Bronchial epithelial cell (primary cell): ENCODE measurements around the gene GALNT13. TPM values are rescaled to one million over a fixed set of nuclear protein-coding genes. Genes with fewer than 3 reads are reported as not detected.

Experiments
- DNase-seq: peaks from one replicate; pipeline ENCODE4 v3.0.0-alpha.2; 2010; ENCODE audit warnings: low read depth
- FAIRE-seq: peaks from 2 replicates; lab custom pipeline; 2011; peaks lifted over from hg19 to GRCh38; lab: Jason Lieb, UNC
- H3K27me3 ChIP-seq: 2 replicates; pipeline ENCODE4 v1.5.1; 2011; ENCODE audit warnings: low read length; ENCODE audit not compliant: control insufficient read depth, insufficient read depth
- H3K36me3 ChIP-seq: 2 replicates; pipeline ENCODE4 v1.5.1; 2011; ENCODE audit warnings: low read length; ENCODE audit not compliant: control insufficient read depth, insufficient read depth
- H3K4me3 ChIP-seq: 2 replicates; pipeline ENCODE4 v1.5.1; 2011; ENCODE audit warnings: mild to moderate bottlenecking, low read depth, low read length, control low read depth
- total RNA-seq: library from RNA; depleted of rRNA; stranded (reverse); fragments of >200 nt; gene quantifications from 2 replicates; pipeline ENCODE4 v1.2.1, GENCODE V29; 2014
- TF ChIP-seq, protein P1 (sequence below): IDR thresholded peaks from 2 replicates; pipeline ENCODE4 v1.5.1; 2011; ENCODE audit warnings: mild to moderate bottlenecking, moderate library complexity, low read length, control low read depth, inconsistent platforms; ENCODE audit not compliant: insufficient read depth, severe bottlenecking

GALNT13 gene
- total RNA-seq, 1 donor from 2014 or later: 1.3 TPM

DNA sequence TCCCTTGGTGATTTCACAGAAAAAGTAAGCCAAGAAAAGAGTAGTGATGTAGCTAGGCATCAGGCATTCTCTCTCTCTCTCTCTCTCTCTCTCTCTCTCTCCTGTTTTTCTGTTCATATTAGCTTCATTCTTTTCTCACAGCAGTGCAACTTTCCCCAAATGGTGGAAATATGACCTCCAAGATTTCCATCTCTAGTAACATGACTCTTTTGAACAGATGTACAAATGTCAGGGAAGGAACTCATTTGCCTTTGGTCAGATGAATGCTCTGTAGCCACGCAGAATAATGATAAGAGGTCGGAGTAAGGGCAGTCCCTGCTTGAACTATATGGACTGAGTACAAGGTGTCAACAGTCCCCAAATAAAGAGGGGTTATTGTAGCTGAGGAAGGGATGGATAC is 316.2 kb downstream of the GALNT13 start:
- FAIRE-seq (no peak), DNase-seq (no peak)
- Histone ChIP-seq H3K36me3 (no peaks in the 10 kb centered on the region), H3K27me3 (no peaks in the 10 kb centered on the region), H3K4me3 (no peak overlapping the region)
- TF ChIP-seq, protein P1, sequence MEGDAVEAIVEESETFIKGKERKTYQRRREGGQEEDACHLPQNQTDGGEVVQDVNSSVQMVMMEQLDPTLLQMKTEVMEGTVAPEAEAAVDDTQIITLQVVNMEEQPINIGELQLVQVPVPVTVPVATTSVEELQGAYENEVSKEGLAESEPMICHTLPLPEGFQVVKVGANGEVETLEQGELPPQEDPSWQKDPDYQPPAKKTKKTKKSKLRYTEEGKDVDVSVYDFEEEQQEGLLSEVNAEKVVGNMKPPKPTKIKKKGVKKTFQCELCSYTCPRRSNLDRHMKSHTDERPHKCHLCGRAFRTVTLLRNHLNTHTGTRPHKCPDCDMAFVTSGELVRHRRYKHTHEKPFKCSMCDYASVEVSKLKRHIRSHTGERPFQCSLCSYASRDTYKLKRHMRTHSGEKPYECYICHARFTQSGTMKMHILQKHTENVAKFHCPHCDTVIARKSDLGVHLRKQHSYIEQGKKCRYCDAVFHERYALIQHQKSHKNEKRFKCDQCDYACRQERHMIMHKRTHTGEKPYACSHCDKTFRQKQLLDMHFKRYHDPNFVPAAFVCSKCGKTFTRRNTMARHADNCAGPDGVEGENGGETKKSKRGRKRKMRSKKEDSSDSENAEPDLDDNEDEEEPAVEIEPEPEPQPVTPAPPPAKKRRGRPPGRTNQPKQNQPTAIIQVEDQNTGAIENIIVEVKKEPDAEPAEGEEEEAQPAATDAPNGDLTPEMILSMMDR: no peak

DNA sequence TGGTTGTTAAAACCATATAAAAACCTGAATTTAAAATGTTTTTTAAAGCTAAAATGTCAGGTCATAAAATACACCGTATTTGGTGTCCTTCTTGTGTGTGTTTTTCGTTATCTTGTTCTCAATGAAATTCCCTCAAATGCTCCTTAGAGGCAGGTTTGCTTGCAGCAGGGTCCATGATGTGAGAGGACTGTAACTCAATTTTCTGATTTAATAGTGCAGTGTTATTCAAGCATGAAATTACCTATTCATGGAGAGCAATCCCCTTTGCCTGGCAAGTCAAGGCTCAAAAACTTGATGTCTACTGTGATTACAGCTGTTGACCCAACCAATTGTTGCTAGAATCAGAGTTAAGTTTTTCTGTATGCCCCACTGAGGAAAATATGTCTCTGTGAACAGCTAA is 318.2 kb downstream of the GALNT13 start:
- no peak for FAIRE-seq
- Histone ChIP-seq H3K27me3 (no peaks in the 10 kb centered on the region), H3K36me3 (no peaks in the 10 kb centered on the region), H3K4me3 (no peak overlapping the region)
- no peak for DNase-seq
- TF ChIP-seq, protein P1: no peak

DNA sequence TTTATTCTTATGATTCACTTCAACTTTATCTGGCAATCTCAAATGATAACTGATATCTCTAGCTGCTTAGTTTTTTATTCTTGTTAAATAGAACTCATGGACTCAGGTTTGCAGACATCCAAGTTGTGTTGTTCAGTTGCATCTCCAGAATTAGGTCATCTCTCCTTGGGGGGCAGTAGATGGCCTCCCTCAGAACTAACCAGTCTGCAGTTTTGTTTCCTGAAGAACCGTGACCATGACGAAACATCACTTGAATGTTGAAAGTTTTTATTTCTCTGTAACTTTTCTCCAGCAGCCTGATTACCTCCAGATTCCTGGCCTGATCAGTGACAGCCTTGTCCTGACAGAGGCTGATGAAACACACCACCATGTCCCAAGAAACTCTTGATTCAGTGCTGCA is 321.5 kb downstream of the GALNT13 start:
- FAIRE-seq: no peak
- Histone ChIP-seq H3K36me3 (no peaks in the 10 kb centered on the region), H3K27me3 (no peaks in the 10 kb centered on the region), H3K4me3 (no peak overlapping the region)
- TF ChIP-seq, protein P1: no peak
- DNase-seq: no peak

DNA sequence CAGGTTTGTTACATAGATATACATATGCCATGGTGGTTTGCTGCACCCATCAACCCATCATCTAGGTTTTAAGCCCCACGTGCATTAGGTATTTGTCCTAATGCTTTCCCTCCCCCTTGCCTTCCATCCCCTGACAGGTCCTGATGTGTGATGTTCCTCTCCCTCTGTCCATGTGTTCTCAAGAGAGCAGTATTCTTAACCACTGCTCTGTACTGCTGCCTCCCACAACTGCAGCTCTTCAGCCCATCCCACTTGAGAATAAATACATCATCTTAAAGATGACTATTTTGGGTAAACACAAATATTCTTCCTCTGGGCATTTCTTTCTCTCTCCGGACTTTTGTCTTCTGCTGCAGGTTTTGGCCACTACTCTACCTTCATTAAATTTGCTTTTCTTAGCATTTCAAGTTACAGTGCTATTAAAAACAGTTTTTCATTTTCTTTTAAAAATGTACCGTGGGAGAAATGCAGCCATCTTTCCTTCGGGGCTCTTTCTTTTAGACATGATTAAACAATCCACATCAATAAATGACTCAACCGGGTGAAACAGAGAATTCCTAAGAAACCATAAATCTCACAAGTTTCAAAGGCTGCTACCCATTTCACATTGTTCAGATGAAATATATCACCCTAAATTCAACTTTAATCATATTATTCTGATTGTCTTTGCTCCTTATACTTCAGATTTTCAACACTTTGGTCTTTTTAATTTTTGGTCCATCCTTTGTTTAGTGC is 323.4 kb downstream of the GALNT13 start:
- H3K27me3 ChIP-seq: no peaks in the 10 kb centered on the region
- H3K4me3 ChIP-seq: no peak overlapping the region
- no peaks in the 10 kb centered on the region for H3K36me3 ChIP-seq
- no peak for DNase-seq
- TF ChIP-seq, protein P1: no peak
- no peak for FAIRE-seq

DNA sequence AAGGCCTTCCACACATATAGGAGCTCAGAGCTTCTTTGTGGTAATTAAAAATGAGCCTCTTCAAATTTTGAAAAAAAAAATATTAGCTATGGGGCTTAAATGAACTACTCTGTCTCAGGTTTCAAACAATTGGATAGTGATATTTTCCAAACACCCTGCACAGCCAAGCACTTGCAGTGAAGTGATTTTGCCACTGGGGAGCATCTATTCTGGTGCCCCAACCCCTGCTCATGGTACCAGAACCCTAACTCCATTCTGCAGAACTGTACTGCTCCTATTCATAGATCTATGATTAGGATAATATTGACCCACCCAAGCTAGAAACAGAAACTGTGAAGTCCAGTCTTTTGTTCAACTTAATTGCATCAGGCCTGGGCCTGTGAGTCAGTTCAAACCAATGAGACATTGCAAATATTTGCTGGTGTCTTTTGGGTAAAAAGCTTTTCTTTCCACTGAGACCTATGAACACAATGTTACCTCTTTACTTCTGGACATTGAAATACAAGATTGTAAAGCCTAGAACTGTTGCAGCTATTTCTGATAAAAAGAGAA is 324.0 kb downstream of the GALNT13 start:
- Histone ChIP-seq H3K4me3 (no peak overlapping the region), H3K36me3 (no peaks in the 10 kb centered on the region), H3K27me3 (no peaks in the 10 kb centered on the region)
- TF ChIP-seq, protein P1: no peak
- FAIRE-seq (no peak), DNase-seq (peak; percentile 1)
